IMR-90 (cell line): ENCODE measurements around the gene CHPT1. TPM values are rescaled to one million over a fixed set of nuclear protein-coding genes. Genes with fewer than 3 reads are reported as not detected.

ENCODE experiments used
- ATAC-seq: fragments of 200-7000 bp; cut with Tn5 transposase; 2 replicates; pipeline ENCODE4 v1.9.1; 2020; ENCODE audit warnings: low read depth, mild to moderate bottlenecking, moderate library complexity
- BruUV-seq: library from RNA; stranded (reverse); fragments of 400-500 nt; replicated peaks from 2 replicates; lab custom pipeline; 2021; lab: Mats Ljungman, UMichigan
- CTCF ChIA-PET: fragments of 300-600 bp; formaldehyde crosslinking; extraction: SDS; loops from one replicate; lab custom pipeline; 2021; ENCODE audit warnings: antibody characterized with exemption; lab: Yijun Ruan, JAX
- POLR2A ChIA-PET: fragments of 300-600 bp; sonication (Branson Sonifier 250); formaldehyde crosslinking; loops from one replicate; lab custom pipeline; 2022; ENCODE audit warnings: antibody characterized with exemption; ENCODE audit not compliant: unreplicated experiment; lab: Charles Lee
- DNase-seq: peaks from one replicate; pipeline ENCODE4 v3.0.0; 2013
- H2AFZ ChIP-seq: replicated peaks from 2 replicates; pipeline ENCODE3; 2013; ENCODE audit warnings: low read length, mild to moderate bottlenecking; ENCODE audit not compliant: poor library complexity
- H2AK5ac ChIP-seq: 2 replicates; pipeline ENCODE4 v1.6.1; 2013; ENCODE audit warnings: low read depth, low read length, inconsistent platforms
- H2AK9ac ChIP-seq: replicated peaks from 2 replicates; pipeline ENCODE3; 2013; ENCODE audit warnings: mild to moderate bottlenecking, low read depth, low read length, moderate library complexity; ENCODE audit not compliant: poor library complexity
- H2BK120ac ChIP-seq: 2 replicates; pipeline ENCODE4 v1.6.1; 2013; ENCODE audit warnings: low read depth, low read length, inconsistent platforms
- H2BK15ac ChIP-seq: 3 replicates; pipeline ENCODE4 v1.6.1; 2013; ENCODE audit warnings: low read depth, low read length, inconsistent platforms
- H2BK20ac ChIP-seq: 2 replicates; pipeline ENCODE4 v1.6.1; 2013; ENCODE audit warnings: low read depth, mild to moderate bottlenecking, inconsistent platforms, low read length, moderate library complexity
- H2BK5ac ChIP-seq: 2 replicates; pipeline ENCODE4 v1.6.1; 2013; ENCODE audit warnings: mild to moderate bottlenecking, low read depth, low read length, inconsistent platforms; ENCODE audit not compliant: poor library complexity, severe bottlenecking
- H3K14ac ChIP-seq: replicated peaks from 2 replicates; pipeline ENCODE4 v1.6.1; 2013; ENCODE audit warnings: low read depth, low read length, inconsistent platforms
- H3K18ac ChIP-seq: 2 replicates; pipeline ENCODE4 v1.6.1; 2013; ENCODE audit warnings: low read depth, low read length, control low read depth
- H3K23ac ChIP-seq: 2 replicates; pipeline ENCODE4 v1.6.1; 2013; ENCODE audit warnings: low read depth, low read length, inconsistent platforms
- H3K27ac ChIP-seq: 2 replicates; pipeline ENCODE4 v1.5.1; 2013; ENCODE audit warnings: mild to moderate bottlenecking, control low read depth, low read length; ENCODE audit not compliant: insufficient read depth
- H3K27me3 ChIP-seq: 2 replicates; pipeline ENCODE4 v1.6.1; 2013; ENCODE audit warnings: low read length; ENCODE audit not compliant: control insufficient read depth, insufficient read depth
- H3K36me3 ChIP-seq: 2 replicates; pipeline ENCODE4 v1.6.1; 2013; ENCODE audit warnings: low read length, mixed read lengths; ENCODE audit not compliant: control insufficient read depth, insufficient read depth
- H3K4ac ChIP-seq: 2 replicates; pipeline ENCODE4 v1.6.1; 2013; ENCODE audit warnings: low read depth, low read length, inconsistent platforms
- H3K4me1 ChIP-seq: 2 replicates; pipeline ENCODE4 v1.6.1; 2013; ENCODE audit warnings: low read length, mixed read lengths; ENCODE audit not compliant: control insufficient read depth, insufficient read depth
- H3K4me2 ChIP-seq: 2 replicates; pipeline ENCODE4 v1.6.1; 2013; ENCODE audit warnings: low read depth, mild to moderate bottlenecking, control low read depth, low read length, moderate library complexity
- H3K4me3 ChIP-seq: 2 replicates; pipeline ENCODE4 v1.5.1; 2013; ENCODE audit warnings: low read depth, mild to moderate bottlenecking, control low read depth, low read length, moderate library complexity; ENCODE audit not compliant: insufficient read depth
- H3K56ac ChIP-seq: 2 replicates; pipeline ENCODE4 v1.6.1; 2013; ENCODE audit warnings: low read length, inconsistent platforms; ENCODE audit not compliant: insufficient read depth; ENCODE audit errors: extremely low read depth
- H3K79me1 ChIP-seq, 2 experiments: 2 replicates each; pipeline ENCODE4 v1.6.1; 2013; ENCODE audit warnings: low read length in 2 of 2, inconsistent platforms in 1 of 2, low read depth in 1 of 2
- H3K9ac ChIP-seq: 2 replicates; pipeline ENCODE4 v1.6.1; 2013; ENCODE audit warnings: low read depth, low read length, control low read depth
- H3K9me1 ChIP-seq: 2 replicates; pipeline ENCODE4 v1.6.1; 2013; ENCODE audit warnings: low read length, inconsistent platforms; ENCODE audit not compliant: insufficient read depth
- H3K9me3 ChIP-seq: 2 replicates; pipeline ENCODE4 v1.6.1; 2013; ENCODE audit warnings: low read length; ENCODE audit not compliant: control insufficient read depth, insufficient read depth
- H4K20me1 ChIP-seq: 2 replicates; pipeline ENCODE4 v1.6.1; 2013; ENCODE audit warnings: low read length, inconsistent platforms; ENCODE audit not compliant: insufficient read depth
- H4K5ac ChIP-seq: 2 replicates; pipeline ENCODE4 v1.6.1; 2013; ENCODE audit warnings: mild to moderate bottlenecking, low read depth, low read length, control low read depth
- H4K8ac ChIP-seq, 2 experiments: 2 replicates each; pipeline ENCODE4 v1.6.1; 2013; ENCODE audit warnings: low read depth in 2 of 2, low read length in 2 of 2, control low read depth in 1 of 2, inconsistent platforms in 1 of 2
- H4K91ac ChIP-seq: 2 replicates; pipeline ENCODE4 v1.6.1; 2013; ENCODE audit warnings: low read depth, low read length, inconsistent platforms; ENCODE audit not compliant: insufficient read depth
- CEBPB ChIP-seq: IDR thresholded peaks from 2 replicates; pipeline ENCODE4 v1.6.1; 2012; ENCODE audit warnings: low read depth, low read length, improper control_type of control experiment
- FOS ChIP-seq: fragments of 150-350 bp; IDR thresholded peaks from 2 replicates; pipeline ENCODE4 v1.6.1; 2016; ENCODE audit warnings: low read depth, low read length
- POLR2A ChIP-seq: IDR thresholded peaks from 2 replicates; pipeline ENCODE4 v1.6.1; 2012; ENCODE audit warnings: mild to moderate bottlenecking, low read depth, low read length
- RAD21 ChIP-seq: IDR thresholded peaks from 2 replicates; pipeline ENCODE4 v1.6.1; 2012; ENCODE audit warnings: low read length, improper control_type of control experiment
- WGBS, 2 experiments: methylation state at CpG; one replicate each; pipeline versions ENCODE4 v1.1.5 to v1.1.7; 2013; ENCODE audit warnings: missing lambda C conversion rate in 2 of 2; ENCODE audit not compliant: insufficient read length in 1 of 2; ENCODE audit errors: extremely low coverage in 2 of 2; 5-methylcytosine and 5-hydroxymethylcytosine counted together
- dilution Hi-C: fragments of 300-500 bp; cut with HindIII; formaldehyde crosslinking; loops from one replicate; pipeline ENCODE4 v1.14.3; 2018; ENCODE audit warnings: low sequenced_read_pairs; ENCODE audit not compliant: unreplicated experiment
- in situ Hi-C: fragments of 300-500 bp; cut with MboI; formaldehyde crosslinking; loops from 3 replicates; pipeline ENCODE4 v1.14.3; 2019; ENCODE audit warnings: low sequenced_read_pairs, inconsistent platforms, mixed read lengths
- intact Hi-C: fragments of 100-400 bp; cut with micrococcal nuclease; formaldehyde crosslinking; loops from 2 replicates; pipeline ENCODE4 v1.10.0; 2022
- polyA plus RNA-seq, 3 experiments: library from polyadenylated mRNA; depleted of rRNA; stranded (reverse); fragments of >200 nt; gene quantifications; 2 replicates each; pipeline ENCODE4 v1.2.3, GENCODE V29; 2012; ENCODE audit warnings: low replicate concordance in 1 of 3
- total RNA-seq: library from RNA; depleted of rRNA; stranded (reverse); fragments of >200 nt; gene quantifications from 2 replicates; pipeline ENCODE4 v1.2.3, GENCODE V29; 2012
- TF ChIP-seq, protein P1 (sequence below): fragments of 150-350 bp; IDR thresholded peaks from 2 replicates; pipeline ENCODE4 v1.6.1; 2016; ENCODE audit warnings: low read depth, mild to moderate bottlenecking, low read length, moderate library complexity, borderline replicate concordance
- TF ChIP-seq, protein P2 (sequence below): conservative IDR thresholded peaks from 2 replicates; pipeline ENCODE4 v1.5.1; 2012; ENCODE audit warnings: mild to moderate bottlenecking, low read depth, low read length, improper control_type of control experiment
- TF ChIP-seq, protein P3 (sequence below): fragments of 150-350 bp; IDR thresholded peaks from 2 replicates; pipeline ENCODE4 v1.6.1; 2017; ENCODE audit warnings: mild to moderate bottlenecking, antibody characterized with exemption, low read length, low read depth

The CHPT1 gene
- total and polyA plus RNA-seq, 2 of the 4 experiments (the other 2 are of a cell fraction) = 8.1 to 11.7 TPM

DNA sequence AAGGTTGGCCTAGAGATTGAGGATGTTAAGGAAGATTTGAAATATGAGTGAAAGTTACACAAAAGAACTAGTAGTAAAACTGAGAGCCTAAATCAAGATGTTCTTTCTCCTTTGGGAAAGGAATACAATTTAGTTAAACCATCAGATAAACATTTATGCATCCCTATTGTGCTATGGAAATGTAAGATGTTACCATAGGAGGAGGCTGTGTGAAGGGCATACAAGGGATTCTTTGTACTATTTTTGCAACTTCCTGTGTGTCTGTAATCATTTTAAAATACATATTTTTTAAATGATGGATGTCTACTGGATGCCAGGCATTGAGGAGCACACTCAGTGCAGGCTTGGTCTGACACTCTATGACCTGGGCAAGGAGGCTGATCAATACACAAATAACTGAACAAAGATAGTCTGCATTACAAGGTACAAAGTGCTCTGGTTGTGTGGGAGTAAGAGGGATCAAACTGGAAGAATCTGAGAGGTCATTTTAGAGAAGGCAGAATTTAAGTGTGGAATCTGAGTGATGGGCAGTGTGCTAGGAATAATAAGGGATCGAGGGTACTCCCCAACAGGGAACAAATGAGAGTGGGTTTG is 5.8 kb upstream of the CHPT1 start:
- no peak for DNase-seq
- no peaks in the 10 kb centered on the region for H3K9me1 ChIP-seq
- no peak overlapping the region for H3K27ac ChIP-seq
- H4K91ac ChIP-seq = no peak overlapping the region
- H2BK120ac ChIP-seq = no peak overlapping the region
- no peak for ATAC-seq
- no peak overlapping the region for H4K5ac ChIP-seq
- H2BK20ac ChIP-seq = no peak overlapping the region
- no peak overlapping the region for H3K4ac ChIP-seq
- H3K14ac ChIP-seq = no peak overlapping the region
- ChIA-PET POLR2A (no interaction called here), CTCF (no interaction called here)
- no TSS peak for BruUV-seq
- no peak overlapping the region for H2BK5ac ChIP-seq
- no peak overlapping the region for H2AK9ac ChIP-seq
- intact Hi-C loops = no loop called here
- no peak overlapping the region for H3K56ac ChIP-seq
- no peak overlapping the region for H3K4me2 ChIP-seq
- TF ChIP-seq POLR2A (no peak), RAD21 (no peak), CEBPB (no peak), FOS (no peak)
- TF ChIP-seq, protein P1, sequence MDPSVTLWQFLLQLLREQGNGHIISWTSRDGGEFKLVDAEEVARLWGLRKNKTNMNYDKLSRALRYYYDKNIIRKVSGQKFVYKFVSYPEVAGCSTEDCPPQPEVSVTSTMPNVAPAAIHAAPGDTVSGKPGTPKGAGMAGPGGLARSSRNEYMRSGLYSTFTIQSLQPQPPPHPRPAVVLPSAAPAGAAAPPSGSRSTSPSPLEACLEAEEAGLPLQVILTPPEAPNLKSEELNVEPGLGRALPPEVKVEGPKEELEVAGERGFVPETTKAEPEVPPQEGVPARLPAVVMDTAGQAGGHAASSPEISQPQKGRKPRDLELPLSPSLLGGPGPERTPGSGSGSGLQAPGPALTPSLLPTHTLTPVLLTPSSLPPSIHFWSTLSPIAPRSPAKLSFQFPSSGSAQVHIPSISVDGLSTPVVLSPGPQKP = no peak
- TF ChIP-seq, protein P2, sequence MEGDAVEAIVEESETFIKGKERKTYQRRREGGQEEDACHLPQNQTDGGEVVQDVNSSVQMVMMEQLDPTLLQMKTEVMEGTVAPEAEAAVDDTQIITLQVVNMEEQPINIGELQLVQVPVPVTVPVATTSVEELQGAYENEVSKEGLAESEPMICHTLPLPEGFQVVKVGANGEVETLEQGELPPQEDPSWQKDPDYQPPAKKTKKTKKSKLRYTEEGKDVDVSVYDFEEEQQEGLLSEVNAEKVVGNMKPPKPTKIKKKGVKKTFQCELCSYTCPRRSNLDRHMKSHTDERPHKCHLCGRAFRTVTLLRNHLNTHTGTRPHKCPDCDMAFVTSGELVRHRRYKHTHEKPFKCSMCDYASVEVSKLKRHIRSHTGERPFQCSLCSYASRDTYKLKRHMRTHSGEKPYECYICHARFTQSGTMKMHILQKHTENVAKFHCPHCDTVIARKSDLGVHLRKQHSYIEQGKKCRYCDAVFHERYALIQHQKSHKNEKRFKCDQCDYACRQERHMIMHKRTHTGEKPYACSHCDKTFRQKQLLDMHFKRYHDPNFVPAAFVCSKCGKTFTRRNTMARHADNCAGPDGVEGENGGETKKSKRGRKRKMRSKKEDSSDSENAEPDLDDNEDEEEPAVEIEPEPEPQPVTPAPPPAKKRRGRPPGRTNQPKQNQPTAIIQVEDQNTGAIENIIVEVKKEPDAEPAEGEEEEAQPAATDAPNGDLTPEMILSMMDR = no peak
- TF ChIP-seq, protein P3, sequence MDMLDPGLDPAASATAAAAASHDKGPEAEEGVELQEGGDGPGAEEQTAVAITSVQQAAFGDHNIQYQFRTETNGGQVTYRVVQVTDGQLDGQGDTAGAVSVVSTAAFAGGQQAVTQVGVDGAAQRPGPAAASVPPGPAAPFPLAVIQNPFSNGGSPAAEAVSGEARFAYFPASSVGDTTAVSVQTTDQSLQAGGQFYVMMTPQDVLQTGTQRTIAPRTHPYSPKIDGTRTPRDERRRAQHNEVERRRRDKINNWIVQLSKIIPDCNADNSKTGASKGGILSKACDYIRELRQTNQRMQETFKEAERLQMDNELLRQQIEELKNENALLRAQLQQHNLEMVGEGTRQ = no peak
- in situ Hi-C loops = no loop called here
- no peak overlapping the region for H3K23ac ChIP-seq
- peaks cover 2% of the 10 kb centered on the region for H3K9me3 ChIP-seq
- H3K4me1 ChIP-seq = peaks cover 5% of the 10 kb centered on the region
- H3K9ac ChIP-seq = no peak overlapping the region
- H2AK5ac ChIP-seq = no peak overlapping the region
- H3K4me3 ChIP-seq = no peak overlapping the region
- no CpG with 5 or more reads among the region's 1 CpG for WGBS, 2 experiments
- no peak overlapping the region for H4K8ac ChIP-seq
- dilution Hi-C loops = no loop called here
- no peak overlapping the region for H2BK15ac ChIP-seq
- H3K27me3 ChIP-seq = no peaks in the 10 kb centered on the region
- H3K79me1 ChIP-seq = no peaks in the 10 kb centered on the region
- H4K20me1 ChIP-seq = no peaks in the 10 kb centered on the region
- H2AFZ ChIP-seq = no peak overlapping the region
- H3K18ac ChIP-seq = no peak overlapping the region
- no peaks in the 10 kb centered on the region for H3K36me3 ChIP-seq
